Right lobe of liver (tissue), 6 donors: ENCODE measurements around the gene BAHD1. TPM values are rescaled to one million over a fixed set of nuclear protein-coding genes. Genes with fewer than 3 reads are reported as not detected.
A peak's percentile ranks its signal among the peaks of the same experiment; 100 is the strongest.

ENCODE experiments used
- ATAC-seq, 4 donors: fragments of 200-7000 bp; cut with Tn5 transposase; one replicate each; pipeline ENCODE4 v1.9.1; 2020; ENCODE audit warnings: mild to moderate bottlenecking in 4 of 4, moderate library complexity in 4 of 4
- DNase-seq, 3 donors: peaks; one replicate each; pipeline ENCODE4 v3.0.0-alpha.2; 2020
- H3K27ac ChIP-seq, 3 donors: fragments of 200-600 bp; one replicate each; pipeline ENCODE4 v1.8.0; 2022
- H3K27me3 ChIP-seq, 2 donors: fragments of 200-600 bp; one replicate each; pipeline ENCODE4 v1.8.0; 2022
- H3K36me3 ChIP-seq, 4 donors: fragments of 200-600 bp; sonication (generic) in 1 of 4; one replicate each; pipeline versions ENCODE4 v1.5.1 to v1.8.0; 2017 to 2022; ENCODE audit warnings: control low read depth in 1 of 4
- H3K4me1 ChIP-seq, 4 donors: fragments of 200-600 bp; sonication (generic) in 1 of 4; one replicate each; pipeline versions ENCODE4 v1.5.1 to v1.8.0; 2017 to 2022; ENCODE audit warnings: control low read depth in 1 of 4
- H3K4me3 ChIP-seq, 3 donors: fragments of 200-600 bp; one replicate each; pipeline ENCODE4 v1.8.0; 2022
- H3K9me3 ChIP-seq, 4 donors: fragments of 200-600 bp; sonication (generic) in 1 of 4; one replicate each; pipeline versions ENCODE4 v1.5.1 to v1.8.0; 2017 to 2022; ENCODE audit warnings: control low read depth in 1 of 4
- POLR2A ChIP-seq: fragments of 450-650 bp; IDR thresholded peaks from one replicate; pipeline ENCODE4 v1.6.1; 2017; ENCODE audit warnings: antibody characterized with exemption, mild to moderate bottlenecking
- WGBS: methylation state at CpG from one replicate; pipeline ENCODE4 v1.1.6; 2018; ENCODE audit warnings: low coverage, low lambda C conversion rate; ENCODE audit not compliant: insufficient coverage; ENCODE audit errors: missing lambda C conversion rate; 5-methylcytosine and 5-hydroxymethylcytosine counted together
- intact Hi-C, 2 donors: fragments of 100-400 bp; cut with DNase I; formaldehyde crosslinking; loops; one replicate each; pipeline versions ENCODE4 v1.11.2 to v1.14.1; 2022
- total RNA-seq, 6 experiments: library from RNA; depleted of rRNA in 2 of 6; stranded (reverse); fragments of >200 nt in 2 of 6; fragmentation: NEBNext Ultra II Directional in 3 of 6; extraction: Animal tissue kit (Norgen Biotek cat#: 25700) in 3 of 6; gene quantifications; one replicate each; pipeline versions ENCODE4 v1.1.0 to v1.2.4, GENCODE V29; 2016 to 2023
- TF ChIP-seq, protein P1 (sequence below), 4 donors: fragments of 200-600 bp in 3 of 4; fragments of 450-650 bp in 1 of 4; IDR thresholded peaks; one replicate each; pipeline versions ENCODE4 v1.5.1 to v1.8.0; 2016 to 2022; ENCODE audit warnings: antibody characterized with exemption in 4 of 4, mild to moderate bottlenecking in 2 of 4
- donor health status: DM: no; HTN: yes; CAD: no.
- donor health status: DM: no; HTN: no; CAD: no.
- donor health status: DM: no; HTN: no; CAD: no.
- donor health status: DM: no; HTN: yes; CAD: no.
- donor health status: DM: no; HTN: yes; CAD: no.

Gene BAHD1
- total RNA-seq, 6 experiments from 2014 or later, result 6.5 to 10.5 (median 9.0) TPM

DNA sequence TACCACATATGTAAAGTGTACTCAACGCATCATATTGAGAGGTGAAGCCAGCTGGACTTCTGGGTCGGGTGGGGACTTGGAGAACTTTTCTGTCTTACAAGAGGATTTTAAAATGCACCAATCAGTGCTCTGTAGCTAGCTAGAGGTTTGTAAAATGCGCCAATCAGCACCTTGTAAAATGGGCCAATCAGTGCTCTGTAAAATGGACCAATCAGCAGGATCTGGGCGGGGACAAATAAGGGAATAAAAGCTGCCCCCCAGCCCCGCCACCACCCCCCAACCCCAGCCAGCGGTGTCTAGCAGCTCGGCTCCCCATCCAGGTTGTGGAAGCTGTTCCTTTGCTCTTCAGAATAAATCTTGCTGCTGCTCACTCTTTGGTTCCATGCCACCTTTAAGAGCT, 41.4 kb upstream of the BAHD1 start:
- TF ChIP-seq, protein P1, sequence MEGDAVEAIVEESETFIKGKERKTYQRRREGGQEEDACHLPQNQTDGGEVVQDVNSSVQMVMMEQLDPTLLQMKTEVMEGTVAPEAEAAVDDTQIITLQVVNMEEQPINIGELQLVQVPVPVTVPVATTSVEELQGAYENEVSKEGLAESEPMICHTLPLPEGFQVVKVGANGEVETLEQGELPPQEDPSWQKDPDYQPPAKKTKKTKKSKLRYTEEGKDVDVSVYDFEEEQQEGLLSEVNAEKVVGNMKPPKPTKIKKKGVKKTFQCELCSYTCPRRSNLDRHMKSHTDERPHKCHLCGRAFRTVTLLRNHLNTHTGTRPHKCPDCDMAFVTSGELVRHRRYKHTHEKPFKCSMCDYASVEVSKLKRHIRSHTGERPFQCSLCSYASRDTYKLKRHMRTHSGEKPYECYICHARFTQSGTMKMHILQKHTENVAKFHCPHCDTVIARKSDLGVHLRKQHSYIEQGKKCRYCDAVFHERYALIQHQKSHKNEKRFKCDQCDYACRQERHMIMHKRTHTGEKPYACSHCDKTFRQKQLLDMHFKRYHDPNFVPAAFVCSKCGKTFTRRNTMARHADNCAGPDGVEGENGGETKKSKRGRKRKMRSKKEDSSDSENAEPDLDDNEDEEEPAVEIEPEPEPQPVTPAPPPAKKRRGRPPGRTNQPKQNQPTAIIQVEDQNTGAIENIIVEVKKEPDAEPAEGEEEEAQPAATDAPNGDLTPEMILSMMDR (IDR thresholded peaks at IDR 0.05), result no peak
- TF ChIP-seq POLR2A, result no peak
- ATAC-seq (no peak), DNase-seq (no peak)
- no peaks in the 10 kb centered on the region for H3K9me3 ChIP-seq
- no peaks in the 10 kb centered on the region for H3K36me3 ChIP-seq
- no peak overlapping the region for H3K27ac ChIP-seq
- H3K27me3 ChIP-seq, result no peaks in the 10 kb centered on the region
- no peak overlapping the region for H3K4me3 ChIP-seq
- H3K4me1 ChIP-seq, result no peaks in the 10 kb centered on the region
- intact Hi-C loops, result no loop called here
- WGBS, result 83% methylated on average over 3 of the region's 7 CpGs

DNA sequence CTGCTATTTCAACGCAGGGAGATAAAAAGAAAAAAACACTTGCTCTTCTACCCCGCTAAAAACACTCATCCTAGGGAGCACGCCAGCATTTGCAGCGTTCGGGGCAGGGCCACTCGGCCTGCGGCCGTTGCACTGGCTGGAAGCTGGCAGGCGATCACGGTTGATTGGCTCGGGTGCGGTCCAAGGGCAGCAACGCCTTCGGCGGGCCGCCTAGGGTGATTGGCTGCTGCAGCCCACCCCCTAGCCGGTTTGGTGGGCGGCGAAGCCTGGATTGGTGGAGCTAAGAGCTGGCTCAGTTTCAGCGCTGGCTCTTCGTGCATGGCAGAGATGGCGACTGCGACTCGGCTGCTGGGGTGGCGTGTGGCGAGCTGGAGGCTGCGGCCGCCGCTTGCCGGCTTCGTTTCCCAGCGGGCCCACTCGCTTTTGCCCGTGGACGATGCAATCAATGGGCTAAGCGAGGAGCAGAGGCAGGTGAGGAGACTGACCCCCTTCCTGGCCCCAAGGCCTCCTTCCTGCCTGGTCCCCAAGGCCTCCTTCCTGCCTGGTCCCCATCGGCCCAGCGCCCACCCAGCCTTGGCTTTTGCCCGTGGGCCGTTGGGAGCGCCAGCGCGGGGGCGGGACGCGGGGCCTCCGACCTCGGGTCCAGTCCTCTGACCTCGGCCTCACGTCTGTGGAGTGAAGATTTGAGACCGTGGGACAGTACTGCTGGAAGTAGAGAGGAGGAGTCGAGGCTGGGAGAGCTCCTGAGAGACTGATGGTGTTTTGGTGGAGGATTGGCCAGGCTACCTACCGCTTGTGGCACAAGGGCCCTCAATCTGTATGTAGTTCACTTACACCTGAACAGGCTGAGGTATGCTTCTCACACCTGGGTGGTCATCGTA, 35.0 kb upstream of the BAHD1 start, which contains the start of gene IVD:
TSS of gene IVD (plus strand) at position 295 of the 881 bp plus-strand sequence. CDS start at position 328, 33 bp downstream.
- Histone ChIP-seq H3K9me3 (no peaks in the 10 kb centered on the region), H3K36me3 (peaks cover 0 to 31% (median 4%) of the 10 kb centered on the region in 4 donors), H3K4me1 (peaks cover 0 to 26% (median 5%) of the 10 kb centered on the region in 4 donors), H3K27me3 (no peaks in the 10 kb centered on the region), H3K4me3 (peak within 1 kb of the TSS; percentile 71 to 97 (median 91)), H3K27ac (peak within 1 kb of the TSS; percentile 59 to 75 (median 65))
- DNase-seq (peak; percentile 97 to 98 (median 98)), ATAC-seq (peak; percentile 98 to 99 (median 98))
- TF ChIP-seq, protein P1 (IDR thresholded peaks at IDR 0.05), result no peak
- peak; percentile 84 for TF ChIP-seq POLR2A
- intact Hi-C loops, result no loop called here
- WGBS, result 3% methylated on average over 28 of the region's 54 CpGs

DNA sequence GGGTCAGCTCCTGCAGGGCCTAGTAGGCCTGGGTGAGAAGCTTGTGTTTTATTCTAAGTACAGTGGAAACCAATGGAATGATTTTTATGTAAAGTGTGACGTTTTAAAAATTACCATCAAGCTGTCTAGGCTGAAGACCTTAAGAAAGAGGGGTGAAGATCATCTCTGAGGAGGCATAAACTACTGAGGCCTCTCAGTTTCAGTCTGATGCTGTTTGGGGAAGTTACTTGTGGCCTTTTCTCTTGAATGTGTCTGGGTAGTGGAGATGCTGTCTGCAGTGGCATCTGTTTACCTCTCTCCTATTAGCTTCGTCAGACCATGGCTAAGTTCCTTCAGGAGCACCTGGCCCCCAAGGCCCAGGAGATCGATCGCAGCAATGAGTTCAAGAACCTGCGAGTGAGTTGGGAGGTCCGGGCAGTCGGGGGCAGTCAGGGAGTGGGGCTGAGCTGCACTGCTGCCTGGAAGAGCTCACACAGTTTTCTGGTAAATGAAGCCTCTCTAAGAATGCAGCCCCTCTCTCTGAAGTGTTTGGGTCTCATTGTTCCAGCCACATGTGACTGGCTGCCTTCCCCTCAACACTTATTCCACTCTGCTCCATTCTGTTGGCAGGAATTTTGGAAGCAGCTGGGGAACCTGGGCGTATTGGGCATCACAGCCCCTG, 33.3 kb upstream of the BAHD1 start:
- Histone ChIP-seq H3K27ac (no peak overlapping the region), H3K4me1 (peaks cover 0 to 36% (median 8%) of the 10 kb centered on the region in 4 donors), H3K4me3 (peak overlapping the region in 1 of 3 donors; percentile 71), H3K36me3 (peaks cover 0 to 43% (median 9%) of the 10 kb centered on the region in 4 donors), H3K9me3 (no peaks in the 10 kb centered on the region), H3K27me3 (no peaks in the 10 kb centered on the region)
- intact Hi-C loops, result no loop called here
- TF ChIP-seq POLR2A, result no peak
- TF ChIP-seq, protein P1 (IDR thresholded peaks at IDR 0.05), result no peak
- DNase-seq, result no peak
- 63% methylated on average over 3 of the region's 8 CpGs for whole genome bisulfite sequencing
- no peak for ATAC-seq

DNA sequence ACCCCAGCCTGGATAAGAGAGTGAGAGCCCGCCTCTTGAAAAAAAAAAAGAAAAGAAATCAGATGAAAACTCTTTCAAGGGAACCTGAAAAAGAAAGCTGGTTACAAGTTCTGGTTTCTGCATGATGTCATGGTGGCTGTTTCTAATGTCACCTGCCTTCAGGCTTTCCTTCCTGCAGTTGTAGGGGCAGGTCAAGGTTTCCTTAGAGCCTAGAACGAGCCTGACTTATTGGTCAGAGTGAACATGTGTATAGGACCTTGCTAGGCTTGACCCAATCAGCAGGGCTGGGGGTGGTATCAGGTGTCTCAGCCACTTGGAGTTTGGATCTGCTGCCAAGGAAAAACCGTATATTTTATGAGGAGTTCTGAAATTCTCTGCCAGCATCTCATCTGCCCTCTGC, 31.4 kb upstream of the BAHD1 start:
- peaks cover 0 to 51% (median 14%) of the 10 kb centered on the region in 4 donors for H3K36me3 ChIP-seq
- WGBS, result 86% methylated on average over 1 of the region's 3 CpGs
- DNase-seq (no peak), ATAC-seq (no peak)
- intact Hi-C loops, result no loop called here
- H3K4me1 ChIP-seq, result peaks cover 0 to 44% (median 13%) of the 10 kb centered on the region in 4 donors
- TF ChIP-seq, protein P1 (IDR thresholded peaks at IDR 0.05), result no peak
- TF ChIP-seq POLR2A, result no peak
- H3K27ac ChIP-seq, result no peak overlapping the region
- no peaks in the 10 kb centered on the region for H3K27me3 ChIP-seq
- H3K4me3 ChIP-seq, result no peak overlapping the region
- H3K9me3 ChIP-seq, result no peaks in the 10 kb centered on the region
